ENCODE measurements around the gene TOP1. TPM values are rescaled to one million over a fixed set of nuclear protein-coding genes. Genes with fewer than 3 reads are reported as not detected.

The TOP1 gene
- total RNA-seq, 1 donor from 2014 or later, result 16.2 TPM

- DNase-seq (ENCODE audit: low read depth), result no peak
- TF ChIP-seq CTCF (conservative IDR thresholded peaks at IDR 0.05; ENCODE audit: low read depth, low read length), result no peak
- H3K4me3 ChIP-seq (ENCODE audit: low read depth, low read length), result no peak overlapping the region
Measured at GRCh38 chr20:41055679-41056078, 27.1 kb downstream of the TOP1 start.

- DNase-seq (ENCODE audit: low read depth), result no peak
- no peak overlapping the region for H3K4me3 ChIP-seq (ENCODE audit: low read depth, low read length)
- no peak for TF ChIP-seq CTCF (conservative IDR thresholded peaks at IDR 0.05; ENCODE audit: low read depth, low read length)
Measured at GRCh38 chr20:41057999-41058673, 29.5 kb downstream of the TOP1 start.

DNA sequence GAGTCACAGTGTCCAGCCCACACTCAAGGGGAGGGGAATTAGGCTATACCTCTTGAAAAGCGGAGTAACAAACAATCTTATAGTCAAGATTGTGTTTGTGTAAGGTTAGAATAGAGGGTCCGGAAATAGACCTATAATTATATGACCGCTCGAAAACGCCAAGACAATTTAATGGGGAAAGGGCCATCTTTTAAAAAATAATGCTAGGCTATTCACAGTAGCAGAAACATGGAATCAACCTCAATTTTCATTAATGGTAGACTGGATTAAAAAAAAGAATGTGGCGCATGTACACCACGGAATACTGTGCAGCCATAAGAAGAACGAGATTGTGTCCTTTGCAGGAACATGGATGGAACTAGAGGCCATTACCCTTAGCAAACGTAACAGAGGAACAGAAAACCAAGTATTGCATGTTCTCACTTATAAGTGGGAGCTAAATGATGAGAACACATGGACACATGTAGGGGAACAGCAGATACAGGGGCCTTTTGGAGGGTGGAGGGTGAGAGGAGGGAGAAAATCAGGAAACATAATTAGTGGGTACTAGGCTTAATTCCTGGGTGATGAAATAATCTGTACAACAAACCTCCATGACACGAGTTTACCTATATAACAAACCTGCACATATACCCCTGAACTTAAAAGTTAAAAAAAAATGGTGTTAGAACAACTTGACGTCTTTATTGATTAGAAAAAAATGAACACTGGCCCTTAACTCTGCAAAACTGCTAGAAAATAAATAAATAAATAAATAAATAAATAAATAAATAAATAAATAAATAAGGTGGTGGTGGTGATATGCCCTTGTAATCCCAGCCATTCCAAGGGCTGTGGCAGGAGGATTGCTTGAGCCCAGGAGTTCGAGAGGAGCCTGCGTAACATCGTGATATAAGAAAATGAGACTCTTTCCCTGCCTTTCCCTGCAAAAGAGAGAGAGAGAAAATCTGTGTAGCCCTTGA lies 30.3 kb downstream of the TOP1 start:
- no peak for DNase-seq (ENCODE audit: low read depth)
- TF ChIP-seq CTCF (conservative IDR thresholded peaks at IDR 0.05; ENCODE audit: low read depth, low read length), result no peak
- no peak overlapping the region for H3K4me3 ChIP-seq (ENCODE audit: low read depth, low read length)

DNA sequence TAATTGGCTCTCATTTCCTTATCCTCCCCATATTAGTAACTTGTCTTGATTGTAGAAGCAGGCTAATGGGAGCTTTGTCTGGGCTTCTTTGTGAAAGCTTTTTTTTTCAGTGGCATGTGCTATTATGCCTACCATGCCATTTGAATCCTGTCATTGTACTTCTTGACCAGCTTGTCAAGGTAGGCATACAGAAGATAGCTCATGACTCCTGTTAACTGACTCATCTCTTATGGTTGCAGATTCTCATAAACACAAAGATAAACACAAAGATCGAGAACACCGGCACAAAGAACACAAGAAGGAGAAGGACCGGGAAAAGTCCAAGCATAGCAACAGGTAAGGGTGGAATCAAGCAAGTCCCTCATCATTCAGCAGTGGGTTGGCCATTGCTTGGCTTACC lies 32.5 kb downstream of the TOP1 start:
- no peak for TF ChIP-seq CTCF (conservative IDR thresholded peaks at IDR 0.05; ENCODE audit: low read depth, low read length)
- no peak for DNase-seq (ENCODE audit: low read depth)
- H3K4me3 ChIP-seq (ENCODE audit: low read depth, low read length), result no peak overlapping the region

- no peak for TF ChIP-seq CTCF (conservative IDR thresholded peaks at IDR 0.05; ENCODE audit: low read depth, low read length)
- no peak overlapping the region for H3K4me3 ChIP-seq (ENCODE audit: low read depth, low read length)
- no peak for DNase-seq (ENCODE audit: low read depth)
Measured at GRCh38 chr20:41063442-41063841, 34.8 kb downstream of the TOP1 start.

DNA sequence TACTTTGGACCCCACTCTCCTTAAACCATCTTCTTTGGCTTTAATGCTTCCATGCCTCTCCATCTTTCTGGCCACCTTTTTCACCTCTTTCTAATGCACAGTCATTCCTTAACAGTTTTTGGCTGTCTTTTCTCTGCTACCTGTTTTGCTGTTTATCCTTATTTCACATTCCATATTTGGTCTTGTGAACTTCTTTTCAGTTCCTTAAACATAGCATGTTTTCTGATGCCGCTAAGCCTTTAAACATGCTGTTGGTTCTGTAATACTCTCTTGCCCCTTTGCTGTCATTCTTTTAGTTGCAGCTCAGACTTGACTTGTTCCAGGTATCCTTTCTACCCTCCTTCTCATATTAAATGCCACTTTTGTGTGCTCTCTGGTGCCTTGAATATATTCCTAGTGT lies 35.8 kb downstream of the TOP1 start:
- TF ChIP-seq CTCF (conservative IDR thresholded peaks at IDR 0.05; ENCODE audit: low read depth, low read length), result no peak
- DNase-seq (ENCODE audit: low read depth), result no peak
- H3K4me3 ChIP-seq (ENCODE audit: low read depth, low read length), result no peak overlapping the region

All from epithelial cell of proximal tubule (primary cell).